ENCODE results near the gene SPP2. TPM values are rescaled to one million over a fixed set of nuclear protein-coding genes. Genes with fewer than 3 reads are reported as not detected.

Gene SPP2
- total and polyA plus RNA-seq, 2 experiments from 2014 or later: 71.4 to 78.5 TPM

DNA sequence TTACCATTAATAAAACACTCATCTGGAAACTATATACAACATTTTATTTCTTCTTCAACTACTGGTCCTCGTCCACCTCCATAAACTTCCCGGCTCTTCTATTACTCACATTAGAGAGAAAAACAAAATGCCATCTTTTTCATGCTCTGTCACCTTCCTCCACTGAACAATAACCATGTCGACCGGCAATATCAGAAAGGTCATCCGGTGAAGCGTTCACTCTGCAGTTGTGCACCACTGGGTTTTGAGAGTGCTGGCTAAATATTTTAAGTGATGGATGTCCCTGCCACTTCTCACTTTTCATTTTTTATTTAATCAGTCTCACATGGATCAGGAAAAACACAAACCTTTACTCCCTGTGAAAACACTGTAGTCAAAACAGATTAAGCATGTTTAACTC, 48.2 kb downstream of the SPP2 start:
- TF ChIP-seq CTCF (IDR thresholded peaks at IDR 0.05; ENCODE audit: poor library complexity) (no peak), EZH2 (IDR thresholded peaks at IDR 0.05; ENCODE audit: borderline replicate concordance) (no peak), EZH2phosphoT487 (IDR thresholded peaks at IDR 0.05; ENCODE audit: low read depth, severe bottlenecking, unreplicated experiment) (no peak)
- DNase-seq (ENCODE audit: low spot score): no peak
- Histone ChIP-seq H2AFZ (no peak overlapping the region), H3K9me2 (replicated peaks; ENCODE audit: insufficient read depth) (no peaks in the 10 kb centered on the region), H3K4me2 (no peak overlapping the region), H3K36me3 (replicated peaks; ENCODE audit: insufficient read depth, low read depth) (no peaks in the 10 kb centered on the region), H3K79me2 (no peaks in the 10 kb centered on the region), H3K9me3 (ENCODE audit: low read depth) (no peaks in the 10 kb centered on the region), H3K27me3 (no peaks in the 10 kb centered on the region), H4K20me1 (ENCODE audit: insufficient read depth, poor library complexity, severe bottlenecking) (no peaks in the 10 kb centered on the region), H3K4me1 (ENCODE audit: insufficient read depth) (no peaks in the 10 kb centered on the region), H3K4me3 (no peak overlapping the region), H3K27ac (no peak overlapping the region)
- 68% methylated on average over 6 of the region's 6 CpGs for WGBS (ENCODE audit: low lambda C conversion rate, missing lambda C conversion rate)

DNA sequence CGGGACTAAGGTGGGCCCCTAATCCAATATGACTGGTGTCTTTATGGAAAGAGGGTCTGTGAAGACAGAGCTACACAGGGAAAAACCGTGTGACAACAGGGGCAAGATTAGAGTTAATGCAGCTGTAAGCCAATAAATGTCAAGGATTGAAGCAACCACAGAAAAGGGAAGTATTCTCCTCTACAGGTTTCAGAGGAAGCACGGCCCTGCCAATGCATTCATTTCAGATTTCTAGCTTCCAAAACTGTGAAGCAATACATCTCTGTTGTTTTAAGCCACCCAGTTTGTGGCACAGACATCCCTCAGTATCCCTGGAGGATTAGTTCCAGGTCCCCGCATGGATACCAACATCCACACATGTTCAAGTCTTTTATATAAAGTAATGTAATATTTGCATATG, 48.8 kb downstream of the SPP2 start:
- Histone ChIP-seq H3K4me2 (no peak overlapping the region), H3K4me1 (ENCODE audit: insufficient read depth) (no peaks in the 10 kb centered on the region), H3K27ac (no peak overlapping the region), H3K9me2 (replicated peaks; ENCODE audit: insufficient read depth) (no peaks in the 10 kb centered on the region), H3K27me3 (no peaks in the 10 kb centered on the region), H4K20me1 (ENCODE audit: insufficient read depth, poor library complexity, severe bottlenecking) (no peaks in the 10 kb centered on the region), H3K36me3 (replicated peaks; ENCODE audit: insufficient read depth, low read depth) (no peaks in the 10 kb centered on the region), H3K9me3 (ENCODE audit: low read depth) (no peaks in the 10 kb centered on the region), H3K4me3 (no peak overlapping the region), H2AFZ (no peak overlapping the region), H3K79me2 (no peaks in the 10 kb centered on the region)
- DNase-seq (ENCODE audit: low spot score): no peak
- TF ChIP-seq EZH2phosphoT487 (IDR thresholded peaks at IDR 0.05; ENCODE audit: low read depth, severe bottlenecking, unreplicated experiment) (no peak), EZH2 (IDR thresholded peaks at IDR 0.05; ENCODE audit: borderline replicate concordance) (no peak), CTCF (IDR thresholded peaks at IDR 0.05; ENCODE audit: poor library complexity) (no peak)
- 35% methylated on average over 4 of the region's 4 CpGs for WGBS (ENCODE audit: low lambda C conversion rate, missing lambda C conversion rate)

DNA sequence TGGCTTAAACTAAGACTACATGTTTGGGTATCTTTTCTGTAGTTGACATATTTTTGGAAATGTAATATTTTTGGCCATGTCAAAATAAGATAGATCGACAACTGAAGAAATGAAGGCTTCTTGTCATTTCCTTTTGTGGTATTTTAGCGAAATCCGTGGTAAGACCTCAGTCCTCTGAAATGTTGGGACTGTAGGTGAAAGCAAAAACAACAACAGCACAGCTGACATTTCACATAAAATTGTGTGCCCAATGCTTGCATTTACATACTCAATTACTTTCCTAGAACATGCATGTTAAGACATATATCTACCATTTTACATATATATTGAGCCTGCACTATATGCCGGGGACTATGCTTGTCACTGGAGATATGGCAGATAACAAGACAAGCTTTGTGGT, 50.2 kb downstream of the SPP2 start:
- no peaks in the 10 kb centered on the region for H3K36me3 ChIP-seq (replicated peaks; ENCODE audit: insufficient read depth, low read depth)
- no peaks in the 10 kb centered on the region for H3K9me3 ChIP-seq (ENCODE audit: low read depth)
- no peak for DNase-seq (ENCODE audit: low spot score)
- TF ChIP-seq EZH2phosphoT487 (IDR thresholded peaks at IDR 0.05; ENCODE audit: low read depth, severe bottlenecking, unreplicated experiment) (no peak), EZH2 (IDR thresholded peaks at IDR 0.05; ENCODE audit: borderline replicate concordance) (no peak), CTCF (IDR thresholded peaks at IDR 0.05; ENCODE audit: poor library complexity) (no peak)
- no peak overlapping the region for H2AFZ ChIP-seq
- no peaks in the 10 kb centered on the region for H3K4me1 ChIP-seq (ENCODE audit: insufficient read depth)
- H3K27ac ChIP-seq: no peak overlapping the region
- 92% methylated on average over 4 of the region's 4 CpGs for WGBS (ENCODE audit: low lambda C conversion rate, missing lambda C conversion rate)
- no peaks in the 10 kb centered on the region for H3K79me2 ChIP-seq
- H3K4me3 ChIP-seq: no peak overlapping the region
- H3K27me3 ChIP-seq: no peaks in the 10 kb centered on the region
- H3K9me2 ChIP-seq (replicated peaks; ENCODE audit: insufficient read depth): no peaks in the 10 kb centered on the region
- H3K4me2 ChIP-seq: no peak overlapping the region
- H4K20me1 ChIP-seq (ENCODE audit: insufficient read depth, poor library complexity, severe bottlenecking): no peaks in the 10 kb centered on the region

DNA sequence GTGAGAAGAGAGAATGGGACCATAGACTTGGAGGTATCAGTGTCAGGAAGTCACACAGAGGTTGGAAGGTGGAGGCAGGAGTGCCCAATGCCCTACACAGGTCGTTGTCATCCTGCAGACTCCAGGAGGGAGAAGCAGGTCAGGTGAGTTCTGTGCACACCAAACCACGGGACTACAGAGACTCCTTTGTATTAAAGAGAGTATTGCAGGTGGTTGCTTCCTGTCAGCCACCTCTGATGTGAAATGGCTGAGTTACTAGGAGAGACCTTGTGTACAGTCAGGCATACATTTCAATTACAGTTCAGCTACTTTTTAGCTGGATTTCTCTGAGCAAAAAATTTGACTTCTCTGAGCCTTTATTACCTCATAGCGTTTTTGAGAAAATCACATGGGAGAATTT, 51.6 kb downstream of the SPP2 start:
- no peaks in the 10 kb centered on the region for H3K9me3 ChIP-seq (ENCODE audit: low read depth)
- no peaks in the 10 kb centered on the region for H3K9me2 ChIP-seq (replicated peaks; ENCODE audit: insufficient read depth)
- no peaks in the 10 kb centered on the region for H3K4me1 ChIP-seq (ENCODE audit: insufficient read depth)
- no peaks in the 10 kb centered on the region for H3K79me2 ChIP-seq
- no peaks in the 10 kb centered on the region for H3K27me3 ChIP-seq
- peak; percentile 33 for DNase-seq (ENCODE audit: low spot score)
- H3K27ac ChIP-seq: no peak overlapping the region
- H3K4me3 ChIP-seq: no peak overlapping the region
- TF ChIP-seq CTCF (IDR thresholded peaks at IDR 0.05; ENCODE audit: poor library complexity) (no peak), EZH2 (IDR thresholded peaks at IDR 0.05; ENCODE audit: borderline replicate concordance) (no peak), EZH2phosphoT487 (IDR thresholded peaks at IDR 0.05; ENCODE audit: low read depth, severe bottlenecking, unreplicated experiment) (no peak)
- H3K4me2 ChIP-seq: no peak overlapping the region
- no peaks in the 10 kb centered on the region for H4K20me1 ChIP-seq (ENCODE audit: insufficient read depth, poor library complexity, severe bottlenecking)
- WGBS (ENCODE audit: low lambda C conversion rate, missing lambda C conversion rate): 47% methylated on average over 3 of the region's 3 CpGs
- no peaks in the 10 kb centered on the region for H3K36me3 ChIP-seq (replicated peaks; ENCODE audit: insufficient read depth, low read depth)
- no peak overlapping the region for H2AFZ ChIP-seq
